Activated CD4-positive, CD25-positive, alpha-beta regulatory T cell (primary cell): Measurements from ENCODE around the gene FEM1B.

ENCODE experiments used
- DNase-seq, 4 experiments: peaks; one replicate each; lab custom pipeline; 2025; lab: John Stamatoyannopoulos, UW

The FEM1B gene

DNA sequence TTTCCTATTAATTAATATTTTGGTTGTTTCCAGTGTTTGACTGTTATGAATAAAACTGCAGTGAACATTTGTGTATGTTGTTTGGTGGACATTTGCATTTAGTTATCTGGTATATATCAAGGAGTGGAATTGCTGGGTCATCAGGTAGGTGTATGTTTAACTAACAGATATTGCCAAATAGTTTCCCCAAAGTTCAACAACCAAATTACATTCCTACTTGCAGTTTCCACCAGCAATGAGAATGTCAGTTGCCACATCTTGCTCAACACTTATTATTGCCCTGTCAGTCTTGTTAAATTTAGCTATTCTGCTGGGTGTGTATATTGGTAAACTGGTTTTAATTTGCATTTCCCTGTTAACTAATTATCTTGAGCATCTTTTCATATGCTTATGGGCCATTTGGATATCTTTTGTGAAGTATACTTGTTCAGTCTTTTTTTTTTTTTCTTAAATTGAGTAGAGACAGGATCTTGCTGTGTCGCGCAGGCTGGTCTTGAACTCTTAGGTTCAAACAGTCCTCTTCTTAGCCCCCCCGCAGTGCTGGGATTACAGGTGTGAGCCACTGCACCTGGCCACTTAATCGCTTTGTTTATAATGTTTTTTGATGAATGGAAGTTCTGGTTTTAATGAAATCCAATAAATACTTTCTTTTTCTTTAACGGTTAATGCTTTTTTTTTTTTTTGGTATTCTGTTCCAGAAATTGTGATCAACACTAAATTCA, 7.9 kb downstream of the FEM1B start:
- DNase-seq: no peak

DNA sequence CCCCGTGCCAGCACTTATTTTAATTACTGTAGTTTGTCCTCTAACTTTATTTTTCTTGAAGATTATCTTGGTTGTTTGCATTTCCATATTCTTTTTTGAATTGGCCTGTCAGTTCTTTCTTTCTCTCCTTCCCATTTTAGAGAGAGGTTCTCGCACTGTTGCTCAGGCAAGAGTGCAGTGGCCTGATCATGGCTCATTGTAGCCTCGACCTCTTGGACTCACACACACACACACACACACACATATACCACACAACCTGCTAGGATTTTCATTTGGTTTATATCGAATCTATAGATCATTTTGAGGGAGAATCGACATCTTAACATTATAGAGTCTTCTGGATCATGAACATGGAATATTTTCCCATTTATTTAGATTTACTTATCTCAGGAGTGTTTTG, 8.7 kb downstream of the FEM1B start:
- DNase-seq: no peak

DNA sequence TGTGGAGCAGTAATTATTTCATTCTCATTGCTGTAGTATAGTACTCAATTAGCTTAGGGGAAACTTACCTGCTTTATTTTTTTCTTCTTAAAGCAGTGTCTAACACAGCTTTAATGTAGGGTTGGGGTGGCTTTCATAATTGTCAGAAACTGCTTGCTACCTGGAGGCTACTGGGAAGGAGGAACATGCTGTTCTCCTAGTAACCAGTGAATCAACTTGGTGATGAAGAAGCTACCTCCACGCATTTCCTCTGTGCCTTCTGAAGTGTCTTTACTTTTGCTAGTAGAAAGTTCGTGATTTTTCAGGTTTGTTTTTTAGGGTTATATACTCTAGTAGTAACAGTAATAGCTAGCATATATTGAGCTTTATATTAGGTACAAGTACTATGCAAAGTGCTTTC, 11.5 kb downstream of the FEM1B start:
- no peak for DNase-seq

DNA sequence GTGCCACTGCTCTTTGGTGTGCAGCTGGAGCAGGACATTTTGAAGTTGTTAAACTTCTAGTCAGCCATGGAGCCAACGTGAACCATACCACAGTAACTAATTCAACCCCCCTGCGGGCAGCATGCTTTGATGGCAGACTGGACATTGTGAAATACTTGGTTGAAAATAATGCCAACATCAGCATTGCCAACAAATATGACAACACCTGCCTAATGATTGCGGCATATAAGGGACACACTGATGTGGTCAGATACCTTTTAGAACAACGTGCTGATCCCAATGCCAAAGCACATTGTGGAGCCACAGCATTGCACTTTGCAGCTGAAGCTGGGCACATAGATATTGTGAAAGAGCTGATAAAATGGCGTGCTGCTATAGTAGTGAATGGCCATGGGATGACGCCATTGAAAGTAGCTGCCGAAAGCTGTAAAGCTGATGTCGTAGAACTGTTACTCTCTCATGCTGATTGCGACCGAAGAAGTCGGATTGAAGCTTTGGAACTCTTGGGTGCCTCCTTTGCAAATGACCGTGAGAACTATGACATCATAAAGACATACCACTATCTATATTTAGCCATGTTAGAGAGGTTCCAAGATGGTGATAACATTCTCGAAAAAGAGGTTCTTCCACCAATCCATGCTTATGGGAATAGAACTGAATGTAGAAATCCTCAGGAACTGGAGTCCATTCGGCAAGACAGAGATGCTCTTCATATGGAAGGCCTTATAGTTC, 12.2 kb downstream of the FEM1B start:
- no peak for DNase-seq

DNA sequence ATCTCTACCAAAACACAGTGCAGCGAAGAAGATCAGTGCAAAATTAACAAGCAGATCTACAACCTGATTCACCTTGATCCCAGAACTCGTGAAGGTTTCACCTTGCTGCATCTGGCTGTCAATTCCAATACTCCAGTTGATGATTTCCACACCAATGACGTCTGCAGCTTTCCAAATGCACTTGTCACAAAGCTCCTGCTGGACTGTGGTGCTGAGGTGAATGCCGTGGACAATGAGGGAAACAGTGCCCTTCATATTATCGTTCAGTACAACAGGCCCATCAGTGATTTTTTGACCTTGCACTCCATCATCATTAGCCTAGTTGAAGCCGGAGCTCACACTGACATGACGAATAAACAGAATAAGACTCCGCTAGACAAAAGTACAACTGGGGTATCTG, 13.2 kb downstream of the FEM1B start:
- no peak for DNase-seq

DNA sequence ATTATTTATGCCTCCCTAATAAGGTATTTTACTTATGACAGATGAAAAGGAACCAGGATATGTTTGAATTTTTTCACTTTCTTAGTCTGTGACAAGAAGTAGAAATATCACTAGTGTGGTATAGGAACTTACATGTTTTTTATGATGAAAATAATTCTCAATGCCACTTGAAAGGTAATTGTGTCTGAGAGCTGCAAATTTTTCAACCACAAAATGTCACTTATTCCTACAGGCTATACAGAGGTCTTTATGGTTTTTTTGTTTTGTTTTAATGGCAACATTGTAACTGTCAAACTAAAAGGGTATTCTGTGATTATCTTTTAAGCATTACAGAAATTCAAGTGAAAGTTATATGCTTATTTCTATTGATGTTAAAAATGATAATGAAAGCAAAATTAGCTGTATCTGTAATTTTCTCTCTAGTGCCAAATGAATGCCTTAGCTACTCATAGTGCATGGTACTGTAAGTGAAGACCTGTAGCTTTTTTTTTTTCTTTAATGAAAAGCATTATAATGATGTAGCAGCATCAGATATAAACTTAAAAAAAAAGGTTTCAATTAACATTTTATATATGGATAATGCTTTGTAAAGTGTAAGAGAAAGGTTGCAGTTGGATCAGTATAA, 14.7 kb downstream of the FEM1B start:
- no peak for DNase-seq

DNA sequence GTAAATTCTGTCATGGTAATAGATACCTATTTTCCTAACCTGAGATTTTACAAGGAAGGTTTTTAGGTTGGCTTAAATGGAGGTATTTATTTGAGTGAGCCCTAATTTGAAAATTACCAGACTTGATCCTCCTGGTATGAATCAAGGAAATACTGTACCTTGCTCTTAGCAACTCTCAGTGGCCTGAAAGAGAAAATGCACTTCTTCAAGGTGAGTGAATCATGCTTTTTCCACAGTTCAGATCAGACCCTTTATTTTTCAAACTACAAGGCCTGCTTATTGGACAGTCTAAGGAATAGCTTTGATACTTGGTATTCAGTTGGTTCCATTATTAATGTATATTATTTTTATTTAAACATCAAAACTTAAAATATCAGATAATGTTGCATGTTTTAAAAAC, 15.4 kb downstream of the FEM1B start:
- no peak for DNase-seq

DNA sequence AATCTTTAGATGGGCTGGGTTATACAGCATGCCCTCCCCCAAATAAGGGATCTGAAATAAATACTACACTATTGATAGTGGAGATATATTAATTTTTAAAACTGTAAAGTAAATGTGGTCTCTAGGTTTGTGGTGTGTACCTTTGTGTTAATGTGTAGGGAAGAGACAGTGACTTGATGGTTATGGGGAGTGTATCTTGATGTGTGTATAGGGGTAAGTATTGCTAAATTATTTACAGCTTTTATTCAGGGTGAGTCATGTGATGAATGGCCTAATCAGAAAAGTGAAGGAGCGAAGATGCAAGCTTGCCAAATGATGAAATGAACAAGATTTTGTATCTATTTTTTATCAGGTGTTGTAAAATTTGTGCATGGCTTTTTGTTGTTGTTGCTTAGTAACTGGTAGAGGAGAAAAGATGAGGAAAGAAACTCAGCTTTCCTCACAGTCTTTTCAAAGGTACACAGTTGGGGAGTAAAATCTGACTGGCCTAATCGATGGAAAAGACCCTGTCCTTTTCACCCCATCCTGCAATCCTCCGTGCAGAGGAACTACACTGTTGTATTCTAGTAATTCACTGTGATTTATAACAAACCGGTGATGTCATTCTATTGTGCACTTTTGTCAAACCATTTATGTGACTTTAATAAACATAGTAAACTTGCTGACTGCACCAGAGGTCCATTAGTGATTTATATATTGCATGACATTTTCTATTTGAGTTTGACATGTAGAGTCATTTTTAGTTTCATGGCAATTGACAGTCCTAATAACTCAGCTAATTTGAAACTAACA, 17.7 kb downstream of the FEM1B start:
- no peak for DNase-seq

DNA sequence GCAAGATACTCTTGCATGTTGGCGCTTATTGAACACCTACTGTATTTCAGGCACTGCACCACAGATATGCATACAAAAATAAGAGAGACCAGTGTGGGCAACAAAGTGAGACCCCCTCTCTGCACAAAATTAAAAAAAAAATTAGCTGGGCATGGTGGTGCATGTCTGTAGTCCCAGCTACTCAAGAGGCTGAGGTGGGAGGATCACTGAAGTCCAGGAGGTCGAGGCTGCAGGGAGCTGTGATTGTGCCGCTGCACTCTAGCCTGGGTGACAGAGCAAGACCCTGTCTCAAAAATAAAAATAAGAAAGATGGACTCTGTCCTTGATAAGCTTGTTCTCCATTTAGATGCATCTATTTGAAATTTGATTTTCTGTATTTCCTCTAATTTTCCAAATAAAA, 20.8 kb downstream of the FEM1B start:
- no peak for DNase-seq

DNA sequence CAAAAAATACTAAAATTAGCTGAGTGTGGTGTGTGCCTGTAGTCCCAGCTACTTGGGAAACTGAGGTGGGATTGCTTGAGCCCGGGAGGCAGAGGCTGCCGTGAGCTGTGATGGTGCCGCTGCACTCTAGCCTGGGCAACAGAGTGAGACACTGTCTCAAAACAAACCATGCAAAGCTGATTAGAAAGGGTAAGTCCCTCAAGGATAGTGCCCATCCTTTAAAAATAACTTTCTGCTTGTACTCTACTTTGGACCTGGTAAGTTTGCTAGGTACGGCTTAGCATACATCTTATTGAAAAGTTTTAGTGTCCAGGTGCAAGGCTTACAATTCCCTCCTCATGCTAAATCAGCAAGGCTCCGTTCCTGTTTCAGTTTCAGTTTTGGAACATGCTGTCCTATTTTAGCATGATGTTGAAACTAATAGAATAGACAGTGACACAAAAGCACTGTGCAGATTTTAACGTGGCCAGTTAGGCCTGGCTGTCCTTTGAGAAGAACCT, 21.4 kb downstream of the FEM1B start:
- DNase-seq: no peak

DNA sequence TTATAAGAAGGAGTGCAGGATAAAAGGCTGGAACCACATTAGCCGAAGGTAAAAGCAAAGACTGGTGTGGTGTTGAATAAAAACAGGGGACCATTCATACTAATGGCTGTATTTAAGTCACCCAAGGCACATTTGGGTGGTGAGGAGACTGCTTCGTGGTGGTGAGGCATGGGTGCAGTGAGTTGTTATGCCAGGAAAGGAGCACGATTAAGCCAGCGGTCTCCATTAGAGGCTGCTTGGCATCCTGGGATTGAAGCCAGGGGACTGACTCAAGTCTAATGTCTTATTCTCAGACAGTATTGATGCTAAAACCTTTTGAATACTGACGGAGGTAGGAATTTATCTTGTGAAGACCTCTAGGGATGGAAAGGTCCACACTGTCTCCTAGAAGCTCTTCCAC, 21.9 kb downstream of the FEM1B start:
- DNase-seq: no peak

DNA sequence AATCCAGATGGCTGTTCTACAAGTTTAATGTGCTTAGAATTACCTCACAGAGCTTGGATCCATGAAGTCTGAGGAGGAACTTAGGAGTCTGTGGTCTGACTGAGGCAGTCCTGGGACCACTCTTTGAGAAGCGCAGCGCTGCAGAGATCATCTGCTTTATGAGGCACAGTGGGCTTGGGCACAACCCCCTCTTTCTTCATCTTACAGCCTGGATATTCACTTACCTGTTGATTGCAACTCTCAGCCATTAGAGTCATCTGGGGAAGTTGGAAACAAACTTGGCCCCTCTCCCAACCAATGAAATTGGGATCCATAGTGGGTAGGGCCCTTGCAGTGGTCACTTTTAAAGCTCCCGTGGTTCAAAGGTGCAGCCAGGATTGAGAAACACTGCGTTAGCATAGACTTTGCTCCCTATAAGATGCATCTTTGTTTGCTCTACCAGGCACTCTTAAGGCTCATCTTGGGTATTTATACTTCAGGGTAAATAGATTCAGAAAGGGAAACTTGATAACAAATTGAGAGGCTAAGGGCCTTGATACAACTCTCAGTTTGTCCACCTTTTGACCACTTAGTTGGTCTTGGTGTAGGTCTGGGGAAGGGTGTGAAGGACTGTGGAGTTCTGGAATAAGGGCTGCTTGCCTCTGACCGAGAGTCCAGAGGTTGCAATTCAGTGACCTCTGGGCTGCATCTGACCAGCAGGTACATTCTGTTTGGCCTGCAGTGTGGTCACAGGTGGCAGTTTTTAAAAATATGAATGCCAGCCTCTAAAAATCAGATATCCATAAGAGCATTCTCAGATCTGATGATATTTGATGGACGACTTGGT, 22.8 kb downstream of the FEM1B start:
- DNase-seq: no peak

DNA sequence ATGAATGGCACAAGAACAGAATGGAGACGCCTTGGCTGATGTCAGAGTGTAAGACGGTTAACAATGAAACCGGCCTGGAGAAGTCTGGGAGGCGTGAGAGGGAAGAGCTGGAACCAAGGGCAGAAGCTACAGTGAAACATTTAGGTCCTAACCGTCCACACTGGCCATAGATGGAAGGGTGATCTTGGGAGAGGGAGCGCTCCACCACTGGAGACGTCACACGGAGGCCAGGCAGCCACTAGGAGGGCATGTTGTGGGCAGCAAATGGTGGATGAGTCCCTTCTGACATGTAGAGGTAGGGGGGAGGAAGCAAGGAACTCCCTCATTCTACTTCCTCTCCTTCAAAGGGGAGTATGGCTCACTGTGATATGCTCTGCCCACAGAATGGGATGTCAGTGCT, 23.8 kb downstream of the FEM1B start:
- no peak for DNase-seq

DNA sequence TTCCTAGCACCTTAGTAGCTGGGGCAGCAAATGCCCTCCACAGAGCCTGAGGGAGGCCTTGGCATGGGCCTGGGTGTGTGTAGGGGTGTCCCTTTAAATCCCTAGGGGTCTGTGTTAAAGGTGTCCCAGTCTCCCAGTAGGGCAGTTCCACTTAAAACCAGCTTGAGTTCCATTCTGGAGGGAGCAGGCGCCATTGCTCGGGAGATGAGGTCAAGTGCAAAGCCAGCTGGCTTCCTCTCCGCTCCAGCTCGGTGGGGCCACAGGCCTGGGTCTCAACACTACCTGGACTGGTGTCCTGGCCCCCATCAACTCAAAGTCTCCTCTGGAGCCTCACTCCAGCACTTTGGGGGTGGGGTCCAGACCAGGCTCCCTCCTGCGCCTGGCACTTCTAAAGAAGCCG, 25.2 kb downstream of the FEM1B start:
- DNase-seq: no peak

DNA sequence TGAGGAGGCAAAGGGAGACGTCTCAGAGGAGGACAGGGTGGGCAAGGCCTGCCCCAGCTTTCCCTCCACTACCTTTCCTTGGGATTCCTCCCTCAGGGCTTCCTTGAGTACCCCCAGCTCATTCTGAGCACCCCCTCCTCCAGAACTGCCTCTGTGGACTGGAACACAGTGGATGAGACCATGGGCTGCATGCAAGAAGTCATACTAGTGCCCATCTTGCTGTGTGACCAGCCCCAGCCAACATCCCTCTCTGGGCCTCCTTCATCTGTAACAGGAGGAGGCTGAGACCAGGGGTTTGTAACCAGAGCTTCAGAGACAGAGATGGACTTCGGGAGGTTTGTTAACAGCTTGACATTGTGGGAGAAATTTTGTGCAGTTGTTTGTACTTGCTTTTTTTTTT, 25.6 kb downstream of the FEM1B start:
- no peak for DNase-seq

DNA sequence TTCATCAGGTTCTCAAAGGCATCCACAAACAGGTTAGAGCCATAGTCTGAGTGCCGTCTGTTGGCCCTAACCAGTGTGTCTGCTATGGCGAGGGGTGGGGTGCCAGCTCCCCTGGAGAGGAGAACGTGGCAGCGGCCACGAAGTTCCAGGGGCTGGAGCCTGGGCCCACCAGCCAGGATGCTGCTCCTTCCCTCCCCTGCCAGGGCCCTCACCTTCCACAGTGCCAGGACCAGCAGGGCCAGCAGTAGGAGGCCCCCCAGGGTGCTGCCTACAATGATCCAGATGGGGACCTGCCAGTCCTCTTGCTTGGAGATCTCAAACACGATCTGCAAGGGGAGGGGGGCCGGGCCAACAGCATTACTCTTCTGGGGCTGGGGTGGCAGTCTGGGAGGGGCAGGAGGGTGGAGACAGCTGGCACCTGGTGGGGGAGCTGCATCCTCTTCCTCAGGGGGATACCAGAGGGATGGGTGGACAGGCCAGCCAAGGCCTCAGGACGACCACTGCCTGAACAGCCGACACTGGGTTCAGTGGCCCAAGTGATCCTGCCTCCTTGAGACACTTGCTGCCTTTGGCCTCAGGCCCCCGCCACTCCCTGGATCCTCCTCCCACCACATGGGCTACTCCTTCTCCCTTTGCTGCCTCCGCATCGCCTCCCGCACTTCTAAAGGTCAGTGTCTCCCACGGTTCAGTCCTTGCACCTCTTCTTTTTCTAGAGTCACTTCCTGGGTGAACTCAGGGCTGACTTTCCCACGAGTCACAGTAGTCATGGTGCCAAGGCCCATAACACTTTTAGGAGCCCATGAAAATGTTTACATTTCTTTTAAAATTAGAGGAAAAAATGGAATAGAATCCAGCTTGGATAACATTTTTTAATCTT, 26.3 kb downstream of the FEM1B start:
- DNase-seq: no peak

DNA sequence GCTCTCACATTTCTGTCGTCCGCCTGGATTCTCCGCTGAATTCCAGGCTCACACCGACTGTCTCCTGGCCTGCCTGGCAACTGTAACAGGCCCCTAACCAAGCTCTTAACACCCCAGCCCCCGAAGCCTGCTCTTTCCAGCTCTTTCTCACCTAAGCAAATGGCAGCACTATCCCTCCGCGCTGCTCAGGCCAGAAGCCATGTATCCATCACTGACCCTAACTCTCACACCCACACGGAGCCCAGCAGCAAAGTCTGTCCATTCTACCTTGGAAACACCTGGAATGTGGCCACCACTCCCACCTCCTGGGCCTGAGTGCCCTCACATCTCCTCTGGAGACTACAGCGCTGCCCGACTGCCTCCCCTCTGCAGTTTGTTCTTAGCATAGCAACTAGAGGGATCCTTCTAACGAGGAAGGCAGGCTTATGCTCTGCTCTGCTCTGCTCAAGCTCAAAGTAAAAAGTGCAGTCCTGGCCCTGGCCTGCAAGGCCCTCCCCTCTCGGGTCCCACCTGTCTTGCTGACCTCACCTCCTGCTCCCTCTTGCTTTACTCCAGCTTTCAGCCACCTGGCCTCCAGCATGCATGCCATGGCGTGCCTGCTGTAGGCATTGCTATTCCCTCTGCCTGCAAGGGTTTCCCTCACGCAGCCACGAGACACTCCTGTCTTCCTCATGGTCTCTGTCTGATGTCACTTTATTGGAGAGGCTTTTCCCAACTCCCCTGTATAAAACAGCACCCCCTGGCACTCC, 27.2 kb downstream of the FEM1B start:
- DNase-seq: no peak

DNA sequence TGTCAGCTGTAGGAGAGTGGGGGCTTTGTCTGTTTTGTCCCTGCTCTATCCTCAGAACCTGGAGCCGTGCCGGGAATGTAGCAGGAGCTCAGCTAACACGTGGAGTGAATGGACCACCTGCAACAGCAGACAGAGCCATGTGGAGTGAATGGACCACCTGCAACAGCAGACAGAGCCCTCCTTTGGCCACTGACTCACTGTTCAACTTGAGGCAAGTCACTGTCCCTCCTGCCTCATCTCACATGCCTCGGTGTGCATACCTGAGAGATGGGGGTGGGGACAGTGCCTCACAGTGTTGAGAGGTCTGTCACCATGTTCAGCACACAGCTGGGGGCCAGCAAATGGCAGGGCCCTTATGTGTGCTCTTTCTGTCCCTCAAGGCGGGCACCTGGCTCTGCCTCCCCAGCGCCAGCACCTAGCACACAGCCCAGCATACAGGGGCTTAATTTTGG, 27.9 kb downstream of the FEM1B start:
- DNase-seq: no peak

DNA sequence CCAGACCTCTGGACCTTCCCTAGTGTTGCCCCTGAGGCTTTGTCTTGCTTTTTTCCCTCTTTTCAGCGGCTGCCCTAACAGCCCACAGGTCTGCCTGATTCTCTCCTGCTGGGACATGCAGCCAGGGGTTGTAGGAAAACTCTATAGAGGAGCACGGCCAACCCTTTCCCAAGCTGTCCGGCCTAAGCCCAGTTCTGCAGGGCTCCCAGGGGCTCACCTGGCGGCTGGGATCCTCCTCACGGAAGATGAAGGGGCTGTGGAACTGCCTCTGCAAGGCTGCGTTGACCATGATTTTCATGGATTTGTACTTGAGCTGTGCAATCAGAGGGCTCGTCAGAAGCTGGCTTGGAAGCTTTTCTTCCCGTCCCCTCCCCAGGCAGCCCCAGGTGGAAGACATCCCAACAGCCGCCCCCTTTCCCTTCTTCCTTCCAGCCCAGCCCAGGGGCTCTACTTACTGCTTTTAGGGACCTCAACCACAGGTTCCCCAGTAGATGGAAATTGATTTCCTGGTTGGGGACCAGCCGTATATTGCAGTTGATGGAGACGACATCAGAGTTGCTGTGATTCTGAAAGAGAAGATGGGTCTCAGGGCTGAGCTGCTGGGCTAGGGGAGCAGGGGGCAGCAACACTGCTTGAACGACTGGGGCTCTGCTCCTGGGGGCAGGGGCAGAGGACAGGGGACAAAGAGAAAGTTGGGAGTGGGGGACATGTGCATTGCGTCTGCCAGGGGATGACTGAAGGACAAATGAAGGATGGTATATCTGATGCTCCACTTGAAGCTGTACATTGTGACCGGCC, 29.8 kb downstream of the FEM1B start:
- DNase-seq: no peak
